Measurements from ENCODE around the gene LRBA.

DNA sequence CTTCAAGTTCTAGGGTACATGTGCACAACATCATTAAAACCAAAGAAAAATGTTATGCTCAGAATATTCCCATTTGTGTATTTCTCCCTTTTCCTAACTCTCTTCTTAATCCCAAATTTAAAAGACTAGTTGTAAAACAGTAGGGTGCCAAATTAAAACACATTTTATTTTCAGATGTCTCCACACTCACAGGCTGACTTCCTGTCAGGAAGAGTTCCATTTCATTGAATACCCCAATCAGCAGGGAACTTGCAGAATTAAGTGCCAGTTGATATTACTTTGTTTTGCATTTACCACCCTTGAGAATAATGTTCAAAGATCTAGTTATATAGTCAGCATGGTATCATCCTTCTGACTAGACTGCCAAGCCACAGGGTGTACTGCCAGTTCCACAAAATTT is 225.2 kb downstream of the LRBA start:
- TF ChIP-seq, protein P1, sequence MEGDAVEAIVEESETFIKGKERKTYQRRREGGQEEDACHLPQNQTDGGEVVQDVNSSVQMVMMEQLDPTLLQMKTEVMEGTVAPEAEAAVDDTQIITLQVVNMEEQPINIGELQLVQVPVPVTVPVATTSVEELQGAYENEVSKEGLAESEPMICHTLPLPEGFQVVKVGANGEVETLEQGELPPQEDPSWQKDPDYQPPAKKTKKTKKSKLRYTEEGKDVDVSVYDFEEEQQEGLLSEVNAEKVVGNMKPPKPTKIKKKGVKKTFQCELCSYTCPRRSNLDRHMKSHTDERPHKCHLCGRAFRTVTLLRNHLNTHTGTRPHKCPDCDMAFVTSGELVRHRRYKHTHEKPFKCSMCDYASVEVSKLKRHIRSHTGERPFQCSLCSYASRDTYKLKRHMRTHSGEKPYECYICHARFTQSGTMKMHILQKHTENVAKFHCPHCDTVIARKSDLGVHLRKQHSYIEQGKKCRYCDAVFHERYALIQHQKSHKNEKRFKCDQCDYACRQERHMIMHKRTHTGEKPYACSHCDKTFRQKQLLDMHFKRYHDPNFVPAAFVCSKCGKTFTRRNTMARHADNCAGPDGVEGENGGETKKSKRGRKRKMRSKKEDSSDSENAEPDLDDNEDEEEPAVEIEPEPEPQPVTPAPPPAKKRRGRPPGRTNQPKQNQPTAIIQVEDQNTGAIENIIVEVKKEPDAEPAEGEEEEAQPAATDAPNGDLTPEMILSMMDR (conservative IDR thresholded peaks at IDR 0.05 in 1 of 2, IDR thresholded peaks at IDR 0.05 in 1 of 2; ENCODE audit: low read depth in 1 of 2, low read length in 2 of 2): no peak
- no peak for TF ChIP-seq EZH2 (IDR thresholded peaks at IDR 0.05; ENCODE audit: low read length, missing control alignments)

Measured in fibroblast of lung (primary cell).